Omental fat pad (tissue), 4 donors: ENCODE data around the gene TACC2. TPM values are rescaled to one million over a fixed set of nuclear protein-coding genes. Genes with fewer than 3 reads are reported as not detected.
A peak's percentile ranks its signal among the peaks of the same experiment; 100 is the strongest.

Experiments
- ATAC-seq: fragments of 150-250 bp; one replicate; pipeline ENCODE4 v1.9.1; 2016; ENCODE audit warnings: mild to moderate bottlenecking, moderate library complexity; ENCODE audit not compliant: low FRiP score
- DNase-seq: peaks from one replicate; pipeline ENCODE4 v3.0.0-alpha.2; 2019; ENCODE audit warnings: low spot score
- total RNA-seq, 4 donors: library from RNA; depleted of rRNA; stranded (reverse); fragments of >200 nt; gene quantifications; one replicate each; pipeline ENCODE4 v1.1.0, GENCODE V29; 2016
- TF ChIP-seq, protein P1 (sequence below), 3 donors: fragments of 450-650 bp; IDR thresholded peaks; one replicate each; pipeline ENCODE4 v1.5.1; 2016 to 2017; ENCODE audit warnings: antibody characterized with exemption in 3 of 3, mild to moderate bottlenecking in 3 of 3, moderate library complexity in 2 of 3

TACC2 gene
- total RNA-seq, 4 donors from 2014 or later: 23.8 to 33.6 (median 29.4) TPM

DNA sequence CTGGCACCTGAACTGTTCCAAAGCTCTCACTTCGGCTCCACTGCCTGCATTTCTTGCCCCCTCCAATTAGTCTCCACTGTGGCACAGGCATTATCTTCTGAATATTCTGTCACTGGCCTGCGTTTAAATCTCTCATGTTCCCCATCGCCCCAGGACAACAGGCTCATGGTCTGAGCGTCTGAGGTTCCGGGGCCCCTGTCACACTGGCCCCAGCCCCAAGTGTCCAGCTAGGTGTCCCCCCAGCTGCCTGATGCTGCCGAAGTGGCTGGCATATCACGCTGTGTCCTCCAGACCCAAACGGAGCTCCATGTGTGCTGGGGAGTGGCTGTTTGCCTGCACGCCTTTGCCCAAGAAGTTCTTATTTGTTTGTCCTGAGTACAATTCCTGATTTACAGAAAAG lies 135.4 kb downstream of the TACC2 start:
- TF ChIP-seq, protein P1, sequence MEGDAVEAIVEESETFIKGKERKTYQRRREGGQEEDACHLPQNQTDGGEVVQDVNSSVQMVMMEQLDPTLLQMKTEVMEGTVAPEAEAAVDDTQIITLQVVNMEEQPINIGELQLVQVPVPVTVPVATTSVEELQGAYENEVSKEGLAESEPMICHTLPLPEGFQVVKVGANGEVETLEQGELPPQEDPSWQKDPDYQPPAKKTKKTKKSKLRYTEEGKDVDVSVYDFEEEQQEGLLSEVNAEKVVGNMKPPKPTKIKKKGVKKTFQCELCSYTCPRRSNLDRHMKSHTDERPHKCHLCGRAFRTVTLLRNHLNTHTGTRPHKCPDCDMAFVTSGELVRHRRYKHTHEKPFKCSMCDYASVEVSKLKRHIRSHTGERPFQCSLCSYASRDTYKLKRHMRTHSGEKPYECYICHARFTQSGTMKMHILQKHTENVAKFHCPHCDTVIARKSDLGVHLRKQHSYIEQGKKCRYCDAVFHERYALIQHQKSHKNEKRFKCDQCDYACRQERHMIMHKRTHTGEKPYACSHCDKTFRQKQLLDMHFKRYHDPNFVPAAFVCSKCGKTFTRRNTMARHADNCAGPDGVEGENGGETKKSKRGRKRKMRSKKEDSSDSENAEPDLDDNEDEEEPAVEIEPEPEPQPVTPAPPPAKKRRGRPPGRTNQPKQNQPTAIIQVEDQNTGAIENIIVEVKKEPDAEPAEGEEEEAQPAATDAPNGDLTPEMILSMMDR (IDR thresholded peaks at IDR 0.05): no peak
- ATAC-seq: no peak

GRCh38 chr10:122124808-122125207 lies 135.8 kb downstream of the TACC2 start:
- no peak for DNase-seq
- TF ChIP-seq, protein P1 (IDR thresholded peaks at IDR 0.05): no peak
- ATAC-seq: no peak

More for the DNA sequence above, 135.4 kb downstream of the TACC2 start:
- no peak for DNase-seq

- ATAC-seq: peak; percentile 73
- no peak for DNase-seq
- TF ChIP-seq, protein P1 (IDR thresholded peaks at IDR 0.05): no peak
Observed at GRCh38 chr10:122126763-122127659, 138.0 kb downstream of the TACC2 start.

GRCh38 chr10:122127943-122128342 lies 139.0 kb downstream of the TACC2 start:
- ATAC-seq (peak; percentile 58), DNase-seq (no peak)
- TF ChIP-seq, protein P1 (IDR thresholded peaks at IDR 0.05): no peak

GRCh38 chr10:122128357-122128756 lies 139.4 kb downstream of the TACC2 start:
- peak; percentile 54 for ATAC-seq

GRCh38 chr10:122130474-122131110 lies 141.6 kb downstream of the TACC2 start:
- TF ChIP-seq, protein P1 (IDR thresholded peaks at IDR 0.05): no peak
- ATAC-seq: no peak
- no peak for DNase-seq

More at GRCh38 chr10:122128357-122128756, 139.4 kb downstream of the TACC2 start:
- TF ChIP-seq, protein P1 (IDR thresholded peaks at IDR 0.05): no peak
- DNase-seq: no peak
